Neural crest cell (in vitro differentiated cells): ENCODE measurements around the gene SHROOM2. TPM values are rescaled to one million over a fixed set of nuclear protein-coding genes. Genes with fewer than 3 reads are reported as not detected.
A peak's percentile ranks its signal among the peaks of the same experiment; 100 is the strongest.

ENCODE experiments used
- DNase-seq: peaks from one replicate; pipeline ENCODE4 v3.0.0; 2021; ENCODE audit warnings: low read depth, mixed read lengths, low spot score
- H3K27ac Mint-ChIP-seq: one replicate; pipeline ENCODE4 v1.8.0; 2021; ENCODE audit warnings: mild to moderate bottlenecking, mixed read lengths; ENCODE audit not compliant: unreplicated experiment
- H3K27me3 Mint-ChIP-seq: 2 replicates; pipeline ENCODE4 v1.8.0; 2021; ENCODE audit warnings: low read depth, mild to moderate bottlenecking, mixed read lengths
- H3K36me3 Mint-ChIP-seq: 2 replicates; pipeline ENCODE4 v1.8.0; 2021; ENCODE audit warnings: low read depth, mild to moderate bottlenecking, mixed read lengths
- H3K4me1 Mint-ChIP-seq: 2 replicates; pipeline ENCODE4 v1.8.0; 2021; ENCODE audit warnings: mixed read lengths
- H3K4me3 Mint-ChIP-seq: one replicate; pipeline ENCODE4 v1.8.0; 2021; ENCODE audit warnings: mild to moderate bottlenecking, mixed read lengths
- H3K9me3 Mint-ChIP-seq: 2 replicates; pipeline ENCODE4 v1.8.0; 2021; ENCODE audit warnings: mixed read lengths
- CTCF ChIP-seq: fragments of 200-600 bp; sonication (generic); conservative IDR thresholded peaks from 2 replicates; pipeline ENCODE4 v1.5.0; 2021; ENCODE audit warnings: antibody characterized with exemption, mild to moderate bottlenecking
- total RNA-seq: library from RNA; stranded (reverse); gene quantifications from 2 replicates; pipeline ENCODE4 v1.2.1, GENCODE V29; 2021

The SHROOM2 gene
- total RNA-seq, 1 donor from 2014 or later = 11.1 TPM

- peaks cover 13% of the 10 kb centered on the region for H3K4me1 Mint-ChIP-seq
- H3K27me3 Mint-ChIP-seq = no peaks in the 10 kb centered on the region
- H3K27ac Mint-ChIP-seq = no peak overlapping the region
- peaks cover 7% of the 10 kb centered on the region for H3K36me3 Mint-ChIP-seq
- no peak for TF ChIP-seq CTCF
- H3K4me3 Mint-ChIP-seq = no peak overlapping the region
- no peak for DNase-seq
- H3K9me3 Mint-ChIP-seq = no peaks in the 10 kb centered on the region
Observed at GRCh38 chrX:9867226-9867625, 81.0 kb downstream of the SHROOM2 start.

GRCh38 chrX:9867753-9868152 lies 81.5 kb downstream of the SHROOM2 start:
- peaks cover 13% of the 10 kb centered on the region for H3K4me1 Mint-ChIP-seq
- DNase-seq = no peak
- TF ChIP-seq CTCF = no peak
- H3K27me3 Mint-ChIP-seq = no peaks in the 10 kb centered on the region
- no peak overlapping the region for H3K4me3 Mint-ChIP-seq
- peaks cover 7% of the 10 kb centered on the region for H3K36me3 Mint-ChIP-seq
- no peaks in the 10 kb centered on the region for H3K9me3 Mint-ChIP-seq
- H3K27ac Mint-ChIP-seq = no peak overlapping the region

GRCh38 chrX:9871701-9872268 lies 85.6 kb downstream of the SHROOM2 start:
- Mint-ChIP-seq H3K36me3 (peaks cover 3% of the 10 kb centered on the region), H3K9me3 (peaks cover 2% of the 10 kb centered on the region), H3K27me3 (no peaks in the 10 kb centered on the region), H3K4me3 (no peak overlapping the region), H3K4me1 (peaks cover 11% of the 10 kb centered on the region), H3K27ac (no peak overlapping the region)
- no peak for TF ChIP-seq CTCF
- DNase-seq = no peak

GRCh38 chrX:9873360-9873759 lies 87.1 kb downstream of the SHROOM2 start:
- Mint-ChIP-seq H3K4me3 (no peak overlapping the region), H3K4me1 (peaks cover 15% of the 10 kb centered on the region), H3K9me3 (peaks cover 2% of the 10 kb centered on the region), H3K36me3 (no peaks in the 10 kb centered on the region), H3K27ac (no peak overlapping the region), H3K27me3 (no peaks in the 10 kb centered on the region)
- TF ChIP-seq CTCF = no peak
- no peak for DNase-seq

GRCh38 chrX:9873952-9874351 lies 87.7 kb downstream of the SHROOM2 start:
- H3K27me3 Mint-ChIP-seq = no peaks in the 10 kb centered on the region
- TF ChIP-seq CTCF = peak; percentile 60
- H3K36me3 Mint-ChIP-seq = no peaks in the 10 kb centered on the region
- peaks cover 15% of the 10 kb centered on the region for H3K4me1 Mint-ChIP-seq
- DNase-seq = no peak
- H3K27ac Mint-ChIP-seq = no peak overlapping the region
- no peak overlapping the region for H3K4me3 Mint-ChIP-seq
- peaks cover 2% of the 10 kb centered on the region for H3K9me3 Mint-ChIP-seq
